DOHH2 (cell line): ENCODE measurements around the gene ABCC8.

ENCODE experiments used
- EZH2phosphoT487 ChIP-seq: fragments of 200-600 bp; sonication (generic); IDR thresholded peaks from 2 replicates; pipeline ENCODE4 v1.6.1; 2017; ENCODE audit warnings: borderline replicate concordance, mild to moderate bottlenecking, antibody characterized with exemption, low read length, moderate library complexity, mixed read lengths
- TF ChIP-seq, protein P1 (sequence below): fragments of 200-600 bp; sonication (generic); IDR thresholded peaks from one replicate; pipeline ENCODE4 v1.5.1; 2014; ENCODE audit warnings: antibody characterized with exemption, mild to moderate bottlenecking, low read depth, low read length; ENCODE audit not compliant: poor library complexity, severe bottlenecking

DNA sequence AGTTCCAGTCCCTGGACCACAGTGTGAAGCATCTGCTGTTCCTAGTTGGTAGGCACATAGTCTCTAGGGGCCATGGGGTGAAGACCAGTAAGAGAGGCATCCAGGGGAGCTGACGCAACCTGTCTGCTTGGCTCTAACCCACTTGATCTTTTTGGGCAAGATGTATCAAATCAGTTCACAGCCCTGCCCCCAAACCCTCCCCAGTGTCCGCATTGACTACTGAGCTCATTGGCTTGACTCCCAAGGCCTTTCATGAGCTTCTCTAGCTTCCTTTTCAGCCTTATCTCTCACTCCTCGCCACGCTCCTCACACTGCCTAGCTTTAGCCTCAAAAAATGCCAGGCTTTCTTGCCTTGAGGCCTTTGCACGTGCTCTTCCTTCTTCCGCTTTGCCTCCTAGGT, 29.7 kb upstream of the ABCC8 start:
- TF ChIP-seq, protein P1, sequence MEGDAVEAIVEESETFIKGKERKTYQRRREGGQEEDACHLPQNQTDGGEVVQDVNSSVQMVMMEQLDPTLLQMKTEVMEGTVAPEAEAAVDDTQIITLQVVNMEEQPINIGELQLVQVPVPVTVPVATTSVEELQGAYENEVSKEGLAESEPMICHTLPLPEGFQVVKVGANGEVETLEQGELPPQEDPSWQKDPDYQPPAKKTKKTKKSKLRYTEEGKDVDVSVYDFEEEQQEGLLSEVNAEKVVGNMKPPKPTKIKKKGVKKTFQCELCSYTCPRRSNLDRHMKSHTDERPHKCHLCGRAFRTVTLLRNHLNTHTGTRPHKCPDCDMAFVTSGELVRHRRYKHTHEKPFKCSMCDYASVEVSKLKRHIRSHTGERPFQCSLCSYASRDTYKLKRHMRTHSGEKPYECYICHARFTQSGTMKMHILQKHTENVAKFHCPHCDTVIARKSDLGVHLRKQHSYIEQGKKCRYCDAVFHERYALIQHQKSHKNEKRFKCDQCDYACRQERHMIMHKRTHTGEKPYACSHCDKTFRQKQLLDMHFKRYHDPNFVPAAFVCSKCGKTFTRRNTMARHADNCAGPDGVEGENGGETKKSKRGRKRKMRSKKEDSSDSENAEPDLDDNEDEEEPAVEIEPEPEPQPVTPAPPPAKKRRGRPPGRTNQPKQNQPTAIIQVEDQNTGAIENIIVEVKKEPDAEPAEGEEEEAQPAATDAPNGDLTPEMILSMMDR = no peak
- no peak for TF ChIP-seq EZH2phosphoT487
